SU-DHL-6 (cell line): ENCODE results near the gene SCCPDH.

ENCODE experiments used
- CTCF ChIP-seq: fragments of 200-600 bp; sonication (generic); IDR thresholded peaks from one replicate; pipeline ENCODE4 v1.5.1; 2017; ENCODE audit warnings: antibody characterized with exemption, mild to moderate bottlenecking, low read length, moderate library complexity; ENCODE audit not compliant: insufficient read depth, poor library complexity, severe bottlenecking
- EZH2phosphoT487 ChIP-seq: fragments of 200-600 bp; sonication (generic), shearing (Covaris generic); conservative IDR thresholded peaks from 2 replicates; pipeline ENCODE4 v1.6.1; 2018; ENCODE audit warnings: mild to moderate bottlenecking, antibody characterized with exemption, low read length, moderate library complexity, mixed read lengths

- TF ChIP-seq CTCF (no peak), EZH2phosphoT487 (no peak)
These were observed 52.7 kb downstream of the SCCPDH start for GRCh38 chr1:246776923-246777322.
